Testis (tissue), 3 donors: ENCODE measurements around the gene DUSP8. TPM values are rescaled to one million over a fixed set of nuclear protein-coding genes. Genes with fewer than 3 reads are reported as not detected.

Experiments
- DNase-seq: peaks from one replicate; pipeline ENCODE4 v3.0.0-alpha.2; 2019
- H3K27ac ChIP-seq, 2 donors: fragments of 200-600 bp; sonication (generic); one replicate each; pipeline ENCODE4 v1.5.1; 2019
- H3K27me3 ChIP-seq: fragments of 200-600 bp; sonication (generic); one replicate; pipeline ENCODE4 v1.5.1; 2019
- H3K36me3 ChIP-seq: fragments of 200-600 bp; sonication (generic); one replicate; pipeline ENCODE4 v1.5.1; 2017; ENCODE audit warnings: low read depth; ENCODE audit errors: missing control alignments
- H3K4me1 ChIP-seq: fragments of 200-600 bp; sonication (generic); one replicate; pipeline ENCODE4 v1.5.1; 2019
- H3K4me3 ChIP-seq, 2 donors: fragments of 200-600 bp; sonication (generic); one replicate each; pipeline ENCODE4 v1.5.1; 2017 to 2019
- H3K9me3 ChIP-seq: fragments of 200-600 bp; sonication (generic); one replicate; pipeline ENCODE4 v1.5.1; 2017
- CTCF ChIP-seq, 3 experiments: fragments of 450-650 bp in 2 of 3; fragments of 200-600 bp in 1 of 3; sonication (generic) in 1 of 3; IDR thresholded peaks; one replicate each; pipeline ENCODE4 v1.5.1; 2016 to 2019; ENCODE audit warnings: antibody characterized with exemption in 3 of 3, mild to moderate bottlenecking in 2 of 3, moderate library complexity in 1 of 3
- POLR2A ChIP-seq: fragments of 450-650 bp; IDR thresholded peaks from one replicate; pipeline ENCODE4 v1.6.1; 2017; ENCODE audit warnings: antibody characterized with exemption, mild to moderate bottlenecking, moderate library complexity
- WGBS, 2 donors: methylation state at CpG; one replicate each; pipeline ENCODE4 v1.1.5; 2018; 5-methylcytosine and 5-hydroxymethylcytosine counted together
- intact Hi-C: fragments of 100-400 bp; cut with DNase I; formaldehyde crosslinking; loops from one replicate; pipeline ENCODE4 v1.15.1; 2023; ENCODE audit warnings: low total_unique reads
- polyA plus RNA-seq: library from polyadenylated mRNA; stranded (reverse); fragments of 350-450 nt; fragmentation: Illumina TruSeq; extraction: RNeasy Lipid Tissue Mini Kit (QIAGEN cat#74804); gene quantifications from one replicate; pipeline ENCODE4 v1.2.3, GENCODE V29; 2014; ENCODE audit warnings: low read depth, low replicate concordance; ENCODE audit not compliant: insufficient read depth
- total RNA-seq, 2 donors: library from RNA; depleted of rRNA; stranded (reverse); fragments of >200 nt; gene quantifications; one replicate each; pipeline ENCODE4 v1.2.3, GENCODE V29; 2016

DUSP8 gene
- total and polyA plus RNA-seq, 3 donors from 2014 or later: 7.0 to 14.4 (median 8.5) TPM

GRCh38 chr11:1532606-1533341 lies 39.3 kb downstream of the DUSP8 start:
- Histone ChIP-seq H3K4me3 (no peak overlapping the region), H3K9me3 (no peaks in the 10 kb centered on the region), H3K36me3 (no peaks in the 10 kb centered on the region), H3K27ac (no peak overlapping the region), H3K27me3 (no peaks in the 10 kb centered on the region), H3K4me1 (peaks cover 4% of the 10 kb centered on the region)
- intact Hi-C loops: no loop called here
- no peak for TF ChIP-seq CTCF (IDR thresholded peaks at IDR 0.05)
- TF ChIP-seq POLR2A: no peak
- WGBS, 2 donors: 78 to 86% methylated on average over 19 to 20 of the region's 20 CpGs
- no peak for DNase-seq

- intact Hi-C loops: no loop called here
- peaks cover 4% of the 10 kb centered on the region for H3K4me1 ChIP-seq
- DNase-seq: no peak
- no peaks in the 10 kb centered on the region for H3K27me3 ChIP-seq
- TF ChIP-seq POLR2A (no peak), CTCF (IDR thresholded peaks at IDR 0.05) (no peak)
- H3K4me3 ChIP-seq: no peak overlapping the region
- H3K27ac ChIP-seq: no peak overlapping the region
- WGBS, 2 donors: 73 to 81% methylated on average over 17 of the region's 17 CpGs
- H3K9me3 ChIP-seq: no peaks in the 10 kb centered on the region
- H3K36me3 ChIP-seq: no peaks in the 10 kb centered on the region
These were observed 40.0 kb downstream of the DUSP8 start for GRCh38 chr11:1532014-1532586.

GRCh38 chr11:1531449-1532013 lies 40.5 kb downstream of the DUSP8 start:
- H3K9me3 ChIP-seq: no peaks in the 10 kb centered on the region
- no peaks in the 10 kb centered on the region for H3K36me3 ChIP-seq
- H3K4me1 ChIP-seq: peaks cover 4% of the 10 kb centered on the region
- H3K27me3 ChIP-seq: no peaks in the 10 kb centered on the region
- no peak overlapping the region for H3K27ac ChIP-seq
- intact Hi-C loops: no loop called here
- DNase-seq: no peak
- TF ChIP-seq POLR2A: no peak
- no peak for TF ChIP-seq CTCF (IDR thresholded peaks at IDR 0.05)
- no peak overlapping the region for H3K4me3 ChIP-seq
- 69 to 83% methylated on average over 12 of the region's 12 CpGs for WGBS, 2 donors

- H3K4me3 ChIP-seq: no peak overlapping the region
- WGBS, 2 donors: 89 to 92% methylated on average over 8 to 19 of the region's 19 CpGs
- DNase-seq: no peak
- intact Hi-C loops: no loop called here
- no peaks in the 10 kb centered on the region for H3K36me3 ChIP-seq
- no peak overlapping the region for H3K27ac ChIP-seq
- H3K9me3 ChIP-seq: no peaks in the 10 kb centered on the region
- no peaks in the 10 kb centered on the region for H3K27me3 ChIP-seq
- peaks cover 4% of the 10 kb centered on the region for H3K4me1 ChIP-seq
- TF ChIP-seq POLR2A: no peak
- TF ChIP-seq CTCF (IDR thresholded peaks at IDR 0.05): no peak
These were observed 41.2 kb downstream of the DUSP8 start for GRCh38 chr11:1530686-1531448.
